HPDE6-E6E7 (cell line): ENCODE data around the gene GCH1.

ENCODE experiments used
- DNase-seq: peaks from one replicate; pipeline ENCODE4 v3.0.0; 2011; ENCODE audit warnings: missing footprints; ENCODE audit errors: extremely low spot score

Gene GCH1

GRCh38 chr14:54798465-54799124 is 104.0 kb downstream of the GCH1 start:
- no peak for DNase-seq

GRCh38 chr14:54797986-54798385 is 104.6 kb downstream of the GCH1 start:
- DNase-seq = no peak

- no peak for DNase-seq
These were observed 105.1 kb downstream of the GCH1 start for GRCh38 chr14:54797556-54797955.

GRCh38 chr14:54796961-54797360 is 105.7 kb downstream of the GCH1 start:
- no peak for DNase-seq

- no peak for DNase-seq
These were observed 107.8 kb downstream of the GCH1 start for GRCh38 chr14:54794796-54795195.

GRCh38 chr14:54794159-54794558 is 108.5 kb downstream of the GCH1 start:
- DNase-seq = no peak

- no peak for DNase-seq
These were observed 110.3 kb downstream of the GCH1 start for GRCh38 chr14:54792288-54792687.
